ENCODE results near the gene BRI3BP.
"Not testable (repeated sequence)": the region's sequence is repeated elsewhere in the genome, so short reads cannot be mapped to it uniquely, and the experiment has no call there.

The BRI3BP gene

GRCh38 chr12:124975276-124975675 lies 18.2 kb upstream of the BRI3BP start:
- no peak for DNase-seq

DNA sequence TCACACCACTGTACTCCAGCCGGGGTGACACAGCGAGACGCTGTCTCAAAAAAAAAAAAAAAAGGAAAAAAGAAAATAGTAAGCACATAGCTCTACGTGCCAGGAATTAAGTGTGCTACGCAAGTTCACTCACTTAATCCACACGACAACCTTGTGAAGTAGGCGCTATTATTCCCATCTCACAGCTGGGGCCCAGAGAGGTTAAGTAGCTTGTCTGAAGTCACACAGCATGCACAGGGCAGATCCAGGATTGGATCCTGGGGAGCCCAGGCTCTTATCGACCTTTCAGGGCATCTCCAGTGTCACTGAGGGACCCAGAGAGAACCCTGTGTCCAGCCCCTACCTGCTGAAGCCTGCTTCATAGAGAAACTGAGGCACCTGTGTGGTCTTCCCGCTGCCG lies 16.4 kb upstream of the BRI3BP start:
- DNase-seq, result no peak

DNA sequence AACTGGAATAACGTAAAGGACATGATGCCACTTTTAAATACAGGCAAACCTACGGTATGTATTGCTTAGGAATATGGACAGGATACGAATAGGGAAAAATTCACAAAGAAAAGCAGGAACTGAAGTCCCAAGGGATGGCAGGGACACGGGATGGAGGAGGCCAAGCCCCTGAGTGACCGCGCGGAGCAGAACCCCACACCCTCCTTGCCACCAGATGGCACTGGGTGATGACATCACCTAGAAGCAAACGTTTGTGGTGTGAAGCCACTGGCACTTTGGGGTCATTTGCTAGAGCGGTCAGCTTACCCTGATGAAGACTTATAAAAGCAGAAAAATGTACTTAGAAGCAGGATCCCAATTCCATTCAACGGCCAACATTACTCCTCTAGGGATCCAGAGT lies 13.9 kb upstream of the BRI3BP start:
- no peak for DNase-seq

GRCh38 chr12:124980098-124980892 lies 13.2 kb upstream of the BRI3BP start:
- DNase-seq, result no peak

- not testable (repeated sequence) for DNase-seq
Observed at GRCh38 chr12:124986876-124987275, 6.6 kb upstream of the BRI3BP start.

DNA sequence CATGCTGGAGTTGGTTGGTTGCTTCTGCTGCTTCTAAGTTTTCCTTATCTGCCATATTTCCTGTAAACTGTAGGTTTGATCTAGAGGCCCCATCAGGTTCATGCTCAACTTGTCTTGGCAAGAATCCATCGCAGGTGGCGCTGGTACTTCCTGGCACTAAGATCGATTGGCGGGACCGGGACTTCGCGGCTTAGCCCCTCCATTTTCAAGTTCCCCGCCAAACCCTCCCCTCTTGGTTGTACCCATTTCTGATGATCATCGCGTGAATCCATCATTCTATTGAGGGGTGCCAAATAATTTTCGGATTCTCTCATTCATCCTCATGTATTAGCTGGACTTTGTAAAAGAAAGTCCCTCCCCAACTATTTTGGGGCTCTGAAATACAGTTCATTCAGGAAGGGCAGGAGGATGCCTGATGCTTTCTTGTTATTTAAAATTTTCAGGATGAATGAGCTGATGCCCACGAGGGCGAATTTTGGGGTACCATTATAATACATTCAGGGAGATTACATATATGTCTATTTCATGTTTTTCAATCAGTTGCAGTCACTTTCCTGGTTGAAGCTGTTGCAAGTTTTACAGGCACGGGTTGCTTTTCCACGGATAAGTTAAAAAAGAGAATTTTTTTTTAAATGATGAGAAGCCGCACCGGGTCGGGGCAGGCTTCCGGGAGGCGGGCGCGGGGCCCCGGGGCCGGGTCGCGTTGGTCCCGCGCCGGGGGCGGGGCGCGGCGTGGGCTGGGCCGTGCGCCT lies 395 bp upstream of the BRI3BP start:
- peak; percentile 93 for DNase-seq

DNA sequence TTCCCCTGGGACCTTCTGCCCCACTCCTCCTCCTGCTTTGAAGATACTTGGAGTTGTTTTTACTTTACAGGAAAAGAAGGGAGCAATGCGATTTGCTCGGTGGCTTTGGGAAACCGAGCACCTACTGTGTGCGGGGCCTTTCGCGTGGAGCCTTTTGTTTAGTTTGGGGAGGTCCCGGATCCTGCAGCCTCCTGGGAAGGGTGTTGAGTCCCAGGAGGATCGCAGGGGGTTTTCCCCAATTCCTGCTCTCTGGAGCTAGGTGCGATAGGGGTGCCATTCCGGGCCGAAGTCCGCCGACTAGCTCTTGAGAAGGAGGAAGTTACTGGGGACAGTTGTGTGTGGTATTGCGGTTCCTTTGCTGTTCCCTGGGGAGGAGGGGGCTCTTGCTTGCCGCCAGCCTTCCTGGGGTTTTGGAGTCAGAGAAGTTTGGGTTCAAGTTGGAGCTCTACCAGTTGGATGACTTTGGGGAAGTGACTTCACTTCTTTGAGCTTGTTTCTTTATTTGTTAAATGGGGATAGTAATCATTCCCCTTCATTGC lies 1.1 kb downstream of the BRI3BP start:
- DNase-seq, result peak; percentile 55

DNA sequence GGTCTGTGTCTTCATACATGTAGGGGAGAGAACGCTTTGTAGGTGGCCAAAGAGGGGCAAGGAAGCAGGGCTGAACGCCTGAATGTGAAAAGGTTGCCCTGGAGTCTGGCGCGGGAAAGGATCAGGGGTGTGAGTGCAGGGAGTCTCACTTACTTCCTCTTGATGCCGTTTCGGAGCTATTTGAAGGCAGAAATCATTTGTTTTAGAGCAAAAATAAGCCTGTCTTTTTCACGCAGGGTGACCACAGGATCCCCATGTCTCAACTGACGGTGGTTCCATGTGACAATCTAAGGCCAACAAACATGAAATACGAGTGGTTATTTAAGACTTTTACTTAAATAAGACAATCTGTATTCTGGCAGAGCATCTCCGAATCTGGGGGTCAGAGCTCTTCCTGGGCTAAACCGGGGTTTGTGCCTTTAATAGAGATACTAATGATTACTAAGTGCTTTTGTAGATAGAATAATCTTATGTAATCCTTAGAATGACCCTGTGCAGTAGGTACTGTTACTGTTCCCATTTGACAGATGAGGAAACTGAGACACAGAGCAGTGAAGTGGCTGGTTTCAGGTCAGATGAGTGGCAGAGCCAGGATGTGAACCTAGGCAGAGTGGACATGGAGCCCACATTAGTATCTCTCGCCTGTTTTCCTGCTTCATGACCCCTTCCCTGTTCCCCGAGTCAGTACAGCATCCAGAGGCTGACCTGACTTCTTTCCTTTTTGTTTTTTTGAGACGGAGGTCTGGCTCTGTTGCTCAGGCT lies 1.9 kb downstream of the BRI3BP start:
- DNase-seq, result no peak

- DNase-seq, result no peak
Observed at GRCh38 chr12:124998705-124999104, 5.3 kb downstream of the BRI3BP start.

DNA sequence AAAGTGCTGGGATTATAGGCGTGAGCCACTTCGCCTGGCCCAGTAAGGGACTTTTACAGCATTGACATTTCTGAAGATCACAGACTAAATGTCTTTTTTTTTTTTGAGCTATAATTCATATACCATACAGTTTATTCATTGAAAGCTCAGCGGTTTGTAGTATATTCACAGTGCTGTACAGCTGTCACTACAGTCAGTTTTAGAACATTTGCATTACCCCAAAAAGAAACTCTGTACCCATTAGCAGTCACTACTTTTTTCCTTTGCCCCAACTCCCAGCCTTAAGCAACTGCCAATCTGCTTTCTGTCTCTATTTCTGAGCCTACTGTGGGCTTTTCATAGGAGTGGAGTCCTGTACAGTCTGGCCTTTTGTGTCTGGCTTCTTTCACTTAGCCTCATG lies 8.2 kb downstream of the BRI3BP start:
- no peak for DNase-seq

DNA sequence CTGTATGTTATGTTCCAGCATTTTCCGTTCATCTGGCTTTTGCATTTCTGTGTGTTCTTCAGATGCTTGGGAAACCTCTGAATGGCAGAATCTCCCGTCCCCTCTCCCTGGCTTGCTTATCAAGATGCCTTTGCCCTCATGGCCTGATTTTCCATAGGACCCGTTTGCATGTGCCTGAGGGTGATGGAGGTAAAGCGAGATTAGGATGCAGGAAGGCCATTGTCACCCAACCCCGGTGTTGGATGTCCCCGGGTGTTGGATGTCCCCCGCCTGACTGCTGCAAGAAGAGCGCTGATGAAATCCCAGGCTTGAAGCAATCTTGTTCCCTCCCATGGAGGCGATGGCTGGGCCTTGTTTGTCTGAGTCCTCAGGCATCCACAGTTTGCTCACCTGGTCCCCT lies 9.6 kb downstream of the BRI3BP start:
- no peak for DNase-seq

DNA sequence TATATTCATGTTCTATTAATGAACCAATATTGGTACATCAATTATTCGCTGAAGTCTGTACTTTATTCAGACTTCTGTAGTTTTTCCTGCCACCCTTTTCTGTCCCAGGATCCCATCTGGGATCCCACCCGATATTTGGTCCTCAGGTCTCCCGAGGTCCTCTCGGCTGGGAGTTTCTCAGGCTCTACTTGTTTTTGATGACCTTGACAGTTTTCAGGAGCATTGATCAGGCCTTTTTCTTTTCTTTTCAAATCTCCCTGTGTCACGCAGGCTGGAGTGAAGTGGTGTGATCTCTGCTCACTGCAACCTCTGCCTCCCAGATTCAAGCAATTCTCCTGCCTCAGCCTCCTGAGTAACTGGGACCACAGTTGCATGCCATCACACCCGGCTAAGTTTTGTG lies 11.2 kb downstream of the BRI3BP start:
- DNase-seq, result no peak

- DNase-seq, result no peak
Observed at GRCh38 chr12:125005652-125006051, 12.2 kb downstream of the BRI3BP start.

- DNase-seq, result no peak
Observed at GRCh38 chr12:125006365-125006764, 12.9 kb downstream of the BRI3BP start.

- DNase-seq, result no peak
Observed at GRCh38 chr12:125013816-125014442, 20.5 kb downstream of the BRI3BP start.

- no peak for DNase-seq
Observed at GRCh38 chr12:125014526-125014925, 21.1 kb downstream of the BRI3BP start.

- DNase-seq, result no peak
Observed at GRCh38 chr12:125015680-125016310, 22.4 kb downstream of the BRI3BP start.

GRCh38 chr12:125017801-125018200 lies 24.4 kb downstream of the BRI3BP start:
- no peak for DNase-seq

- no peak for DNase-seq
Observed at GRCh38 chr12:125018356-125018755, 24.9 kb downstream of the BRI3BP start.

GRCh38 chr12:125021096-125021495 lies 27.7 kb downstream of the BRI3BP start:
- DNase-seq, result no peak

DNA sequence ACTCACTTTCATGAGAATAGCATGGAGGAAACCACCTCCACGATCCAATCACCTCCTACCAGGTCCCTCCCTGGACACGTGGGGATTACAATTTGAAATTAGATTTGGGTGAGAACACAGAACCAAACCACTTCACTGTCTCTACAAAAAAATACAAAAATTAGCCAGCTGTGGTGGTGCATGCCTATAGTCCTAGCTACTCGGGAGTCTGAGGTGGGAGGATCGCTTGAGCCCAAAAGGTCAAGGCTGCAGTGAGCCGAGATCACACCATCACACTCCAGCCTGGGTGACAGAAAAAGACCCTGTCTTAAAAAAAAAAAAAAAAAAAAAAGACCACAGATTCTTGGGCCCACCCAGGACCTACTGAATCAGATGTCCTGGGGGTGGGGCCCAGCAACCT lies 28.3 kb downstream of the BRI3BP start:
- no peak for DNase-seq

DNA sequence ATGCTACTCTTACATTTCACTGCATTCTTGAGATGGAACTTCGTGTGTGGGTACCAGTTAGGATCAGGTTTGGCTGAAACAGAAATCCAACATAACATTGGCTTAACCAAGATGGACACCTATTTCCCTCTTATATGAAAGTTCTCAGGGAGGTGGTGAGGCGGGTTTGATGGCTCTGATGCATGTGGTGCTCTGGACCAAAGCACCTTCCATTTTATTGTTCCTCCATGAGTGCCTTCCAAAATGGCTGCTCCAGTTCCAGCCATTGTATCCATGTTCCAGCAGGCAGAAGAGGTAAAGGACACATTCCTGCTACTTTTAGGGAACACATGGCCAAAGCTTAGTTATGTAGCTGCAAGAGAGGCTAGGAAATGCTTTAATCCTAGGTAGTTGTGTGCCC lies 29.6 kb downstream of the BRI3BP start:
- no peak for DNase-seq

All from DMS53 (cell line).